GM06990 (cell line): ENCODE data around the gene QSER1.

Experiments used
- DNase-seq: peaks from one replicate; pipeline ENCODE4 v3.0.0-alpha.2; 2011; ENCODE audit not compliant: insufficient read length; ENCODE audit errors: extremely low read depth
- H3K27me3 ChIP-seq: replicated peaks from 2 replicates; pipeline ENCODE4 v1.6.0; 2011; ENCODE audit warnings: low read length; ENCODE audit not compliant: control insufficient read depth, insufficient read depth
- H3K36me3 ChIP-seq: 2 replicates; pipeline ENCODE4 v1.5.1; 2011; ENCODE audit warnings: low read length; ENCODE audit not compliant: control insufficient read depth, insufficient read depth
- H3K4me3 ChIP-seq: replicated peaks from 2 replicates; pipeline ENCODE4 v1.5.1; 2011; ENCODE audit warnings: low read depth, mild to moderate bottlenecking, control low read depth, low read length
- CTCF ChIP-seq: IDR thresholded peaks from 2 replicates; pipeline ENCODE4 v1.5.1; 2011; ENCODE audit warnings: low read length, control low read depth, mild to moderate bottlenecking, inconsistent platforms; ENCODE audit not compliant: insufficient read depth, poor library complexity, severe bottlenecking

The QSER1 gene

DNA sequence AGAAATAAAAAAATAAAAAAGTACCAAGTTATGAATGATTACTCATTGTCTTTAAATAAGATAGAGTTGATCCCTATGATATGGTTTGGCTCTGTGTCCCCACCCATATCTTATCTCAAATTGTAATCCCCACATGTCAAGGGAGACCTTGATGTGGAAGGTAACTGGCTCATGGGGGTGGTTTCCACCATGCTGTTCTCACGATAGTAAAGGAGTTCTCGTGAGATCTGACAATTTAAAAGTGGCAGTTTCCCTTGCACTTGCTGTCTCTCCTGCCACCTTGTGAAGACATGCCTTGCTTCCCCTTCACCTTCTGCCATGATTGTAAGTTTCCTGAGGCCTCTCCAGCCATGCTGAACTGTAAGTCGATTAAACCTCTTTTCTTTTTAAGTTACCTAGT lies 18.8 kb downstream of the QSER1 start:
- Histone ChIP-seq H3K27me3 (no peaks in the 10 kb centered on the region), H3K36me3 (no peaks in the 10 kb centered on the region), H3K4me3 (no peak overlapping the region)
- no peak for DNase-seq
- no peak for TF ChIP-seq CTCF

GRCh38 chr11:32913445-32913844 lies 20.8 kb downstream of the QSER1 start:
- no peak for TF ChIP-seq CTCF
- DNase-seq, result no peak
- Histone ChIP-seq H3K27me3 (no peaks in the 10 kb centered on the region), H3K4me3 (no peak overlapping the region), H3K36me3 (no peaks in the 10 kb centered on the region)

DNA sequence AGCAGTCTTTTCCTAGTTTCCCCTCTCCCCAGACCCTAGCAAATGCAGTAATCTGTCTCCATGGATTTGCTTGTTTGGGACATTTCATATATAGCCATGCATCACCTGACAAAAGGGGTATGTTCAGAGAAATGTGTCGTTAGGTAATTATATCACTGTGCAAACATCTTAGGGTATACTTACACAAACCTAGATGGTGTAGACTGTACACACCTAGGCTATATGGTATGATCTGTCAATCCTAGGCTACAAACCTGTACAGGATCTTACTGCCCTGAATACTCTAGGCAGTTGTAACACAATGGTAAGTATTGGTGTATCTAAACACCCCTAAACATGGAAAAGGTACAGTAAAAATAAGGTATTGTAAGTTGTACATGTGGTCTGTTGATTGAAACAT lies 23.8 kb downstream of the QSER1 start:
- TF ChIP-seq CTCF, result no peak
- H3K36me3 ChIP-seq, result no peaks in the 10 kb centered on the region
- H3K27me3 ChIP-seq, result no peaks in the 10 kb centered on the region
- DNase-seq, result no peak
- no peak overlapping the region for H3K4me3 ChIP-seq

DNA sequence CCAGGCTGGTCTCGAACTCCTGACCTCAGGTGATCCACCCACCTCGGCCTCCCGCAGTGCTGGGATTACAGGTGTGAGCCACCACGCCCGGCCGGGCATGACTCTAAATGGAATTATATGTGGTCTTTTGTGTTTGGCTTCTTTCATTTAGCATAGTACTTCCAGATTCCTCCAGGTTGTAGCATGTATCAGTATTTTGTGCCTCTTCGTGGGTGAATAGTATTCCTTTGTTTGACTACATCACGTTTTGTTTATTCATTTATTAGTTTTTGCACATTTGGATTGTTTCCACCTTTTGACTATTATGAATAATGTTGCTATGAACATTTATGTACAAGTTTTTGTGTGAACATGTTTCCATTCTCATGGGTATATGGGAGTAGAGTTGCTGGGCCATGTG lies 24.4 kb downstream of the QSER1 start:
- Histone ChIP-seq H3K4me3 (no peak overlapping the region), H3K36me3 (no peaks in the 10 kb centered on the region), H3K27me3 (no peaks in the 10 kb centered on the region)
- no peak for TF ChIP-seq CTCF
- no peak for DNase-seq

GRCh38 chr11:32918427-32918826 lies 25.8 kb downstream of the QSER1 start:
- no peaks in the 10 kb centered on the region for H3K27me3 ChIP-seq
- DNase-seq, result no peak
- no peaks in the 10 kb centered on the region for H3K36me3 ChIP-seq
- TF ChIP-seq CTCF, result no peak
- no peak overlapping the region for H3K4me3 ChIP-seq

- no peak for TF ChIP-seq CTCF
- H3K4me3 ChIP-seq, result no peak overlapping the region
- no peak for DNase-seq
- H3K36me3 ChIP-seq, result no peaks in the 10 kb centered on the region
- no peaks in the 10 kb centered on the region for H3K27me3 ChIP-seq
These were observed 26.7 kb downstream of the QSER1 start for GRCh38 chr11:32919338-32919737.
